Measurements from ENCODE around the gene WWOX. TPM values are rescaled to one million over a fixed set of nuclear protein-coding genes. Genes with fewer than 3 reads are reported as not detected.

The WWOX gene
- total and polyA plus RNA-seq, 2 of the 8 experiments (the other 6 are each of a cell fraction or from before 2014, with no cell fraction given) = 5.4 to 16.7 TPM

- no peak overlapping the region for H3K23ac ChIP-seq (ENCODE audit: insufficient read length)
- no peaks in the 10 kb centered on the region for H3K79me1 ChIP-seq (ENCODE audit: low read depth, low read length)
- H2BK20ac ChIP-seq (ENCODE audit: low read length) = no peak overlapping the region
- no peak overlapping the region for H3K4me2 ChIP-seq (ENCODE audit: insufficient read depth in 1 of 2, low read depth in 2 of 2, low read length in 2 of 2)
- H2AFZ ChIP-seq (ENCODE audit: low read length) = no peak overlapping the region
- H2AK5ac ChIP-seq (ENCODE audit: low read depth, low read length) = no peak overlapping the region
- H3K4me1 ChIP-seq (replicated peaks in 1 of 4; ENCODE audit: control insufficient read depth in 3 of 4, insufficient read depth in 4 of 4, low read length in 3 of 4) = peaks cover 5 to 13% (median 6%) of the 10 kb centered on the region in 4 experiments; a peak in 6 of 7 replicates
- no peak overlapping the region for H4K8ac ChIP-seq (ENCODE audit: extremely low read depth, insufficient read depth, low read length)
- no peaks in the 10 kb centered on the region for H4K20me1 ChIP-seq (replicated peaks in 1 of 2; ENCODE audit: control insufficient read depth in 1 of 2, insufficient read depth in 2 of 2, low read length in 2 of 2)
- H4K91ac ChIP-seq (replicated peaks; ENCODE audit: insufficient read length, low read length) = no peak overlapping the region
- CTCF ChIA-PET (ENCODE audit: partially characterized antibody) = interaction anchor here (1.0 kb wide), 1 partner anchor 183 kb away, joined by 3 read pairs; no protein-coding TSS in a partner anchor
- H2BK5ac ChIP-seq (ENCODE audit: low read depth, low read length) = no peak overlapping the region
- H3K79me2 ChIP-seq (ENCODE audit: control insufficient read depth in 1 of 2, insufficient read depth in 2 of 2, low read length in 2 of 2) = no peaks in the 10 kb centered on the region
- no peak overlapping the region for H3K56ac ChIP-seq (replicated peaks; ENCODE audit: insufficient read length, low read depth, low read length)
- no peaks in the 10 kb centered on the region for H3K9me3 ChIP-seq (ENCODE audit: insufficient read depth in 2 of 2, low read depth in 1 of 2, low read length in 1 of 2)
- no peak overlapping the region for H4K5ac ChIP-seq (ENCODE audit: insufficient read length, low read depth, low read length)
- DNase-seq (ENCODE audit: low read depth in 1 of 2, low spot score in 2 of 2) (no peak), FAIRE-seq (no peak)
- H3K18ac ChIP-seq (ENCODE audit: extremely low read depth, low read length) = no peak overlapping the region
- POLR2A ChIA-PET (ENCODE audit: partially characterized antibody) = no interaction called here
- TF ChIP-seq CHD2 (IDR thresholded peaks at IDR 0.05; ENCODE audit: low read length) (no peak), NANOG (IDR thresholded peaks at IDR 0.05; ENCODE audit: insufficient read depth, low read depth, low read length, poor library complexity, severe bottlenecking) (no peak), SP4 (IDR thresholded peaks at IDR 0.05; ENCODE audit: low read length) (no peak), JUN (IDR thresholded peaks at IDR 0.05; ENCODE audit: low read depth, low read length) (no peak), KDM5A (IDR thresholded peaks at IDR 0.05; ENCODE audit: low read length) (no peak), POLR2AphosphoS5 (IDR thresholded peaks at IDR 0.05; ENCODE audit: low read depth, low read length) (no peak), RBBP5 (IDR thresholded peaks at IDR 0.05; ENCODE audit: borderline replicate concordance, low read depth, low read length) (no peak)
- no peaks in the 10 kb centered on the region for H3K36me3 ChIP-seq (ENCODE audit: control insufficient read depth in 2 of 4, insufficient read depth in 4 of 4, low read length in 3 of 4)
- 93% methylated on average over 4 of the region's 4 CpGs; no CpG with 5 or more reads in 1 of the 2 experiments for WGBS, 2 experiments (ENCODE audit: extremely low coverage in 1 of 2, insufficient coverage in 1 of 2, insufficient read length in 1 of 2, insufficient replicate concordance in 2 of 2, low coverage in 1 of 2, low lambda C conversion rate in 2 of 2, missing lambda C conversion rate in 1 of 2)
- H2BK15ac ChIP-seq (ENCODE audit: low read length) = no peak overlapping the region
- no peak overlapping the region for H2BK12ac ChIP-seq (ENCODE audit: low read depth, low read length)
- no peak overlapping the region for H3K4me3 ChIP-seq (ENCODE audit: extremely low read depth in 1 of 4, insufficient read depth in 2 of 4, low read depth in 3 of 4, low read length in 4 of 4)
- no peak overlapping the region for H3K14ac ChIP-seq (ENCODE audit: insufficient read length)
- H3K9ac ChIP-seq (replicated peaks in 1 of 4; ENCODE audit: extremely low read depth in 1 of 4, low read depth in 3 of 4, low read length in 3 of 4) = no peak overlapping the region
- H3K27me3 ChIP-seq (replicated peaks in 1 of 4; ENCODE audit: control insufficient read depth in 3 of 4, extremely low read depth in 1 of 4, insufficient read depth in 3 of 4, low read length in 3 of 4) = no peaks in the 10 kb centered on the region
- H3K4ac ChIP-seq (replicated peaks; ENCODE audit: insufficient read length, low read depth, low read length) = no peak overlapping the region
- H3K27ac ChIP-seq (ENCODE audit: low read depth, low read length) = no peak overlapping the region
- H3K23me2 ChIP-seq (ENCODE audit: low read depth, low read length) = no peaks in the 10 kb centered on the region; the same call in 1 of the 2 replicates
- no peak overlapping the region for H2BK120ac ChIP-seq (replicated peaks; ENCODE audit: low read depth, low read length)
Observed at GRCh38 chr16:79173919-79174318, 1074.5 kb downstream of the WWOX start.

Data from H1 (cell line).